Neural cell (in vitro differentiated cells): ENCODE data around the gene ACTR3C. TPM values are rescaled to one million over a fixed set of nuclear protein-coding genes. Genes with fewer than 3 reads are reported as not detected.

Experiments used
- H2AFZ ChIP-seq: fragments of 200-600, 300-800 bp; sonication (generic), shearing (Covaris generic); 2 replicates; pipeline ENCODE4 v1.6.0; 2014; ENCODE audit warnings: low read depth, mild to moderate bottlenecking, antibody characterized with exemption, low read length, moderate library complexity
- H3F3A ChIP-seq: fragments of 200-600 bp; shearing (Covaris generic); 2 replicates; pipeline ENCODE4 v1.6.1; 2016; ENCODE audit warnings: mild to moderate bottlenecking, moderate library complexity, mixed read lengths, antibody characterized with exemption, low read length; ENCODE audit not compliant: insufficient read depth, poor library complexity, severe bottlenecking
- H3K27ac ChIP-seq: fragments of 200-600, 300-800 bp; sonication (generic), shearing (Covaris generic); 2 replicates; pipeline ENCODE4 v1.5.1; 2014; ENCODE audit warnings: mild to moderate bottlenecking, low read length, moderate library complexity
- H3K27me3 ChIP-seq: fragments of 300-800, 200-600 bp; sonication (generic), shearing (Covaris generic); 2 replicates; pipeline ENCODE4 v1.6.0; 2014; ENCODE audit warnings: mild to moderate bottlenecking, low read depth, low read length, moderate library complexity; ENCODE audit not compliant: insufficient read depth
- H3K36me3 ChIP-seq: fragments of 300-800, 200-600 bp; sonication (generic), shearing (Covaris generic); 2 replicates; pipeline ENCODE4 v1.5.1; 2014; ENCODE audit warnings: mild to moderate bottlenecking, antibody characterized with exemption, low read length, moderate library complexity; ENCODE audit not compliant: insufficient read depth
- H3K4me2 ChIP-seq: fragments of 300-800, 200-600 bp; sonication (generic), shearing (Covaris generic); 2 replicates; pipeline ENCODE4 v1.6.0; 2014; ENCODE audit warnings: mild to moderate bottlenecking, low read length
- H3K4me3 ChIP-seq: fragments of 300-800, 200-600 bp; sonication (generic), shearing (Covaris generic); 2 replicates; pipeline ENCODE4 v1.5.1; 2014; ENCODE audit warnings: mild to moderate bottlenecking, low read length, moderate library complexity
- H3K79me2 ChIP-seq: fragments of 200-600 bp; shearing (Covaris generic); replicated peaks from 2 replicates; pipeline ENCODE4 v1.6.0; 2014; ENCODE audit warnings: mild to moderate bottlenecking, low read length, moderate library complexity; ENCODE audit not compliant: insufficient read depth
- H3K9ac ChIP-seq: fragments of 300-800, 200-600 bp; sonication (generic), shearing (Covaris generic); 2 replicates; pipeline ENCODE4 v1.6.1; 2016; ENCODE audit warnings: mild to moderate bottlenecking, low read length, mixed read lengths
- H3K9me2 ChIP-seq: fragments of 200-600 bp; shearing (Covaris generic); 2 replicates; pipeline ENCODE4 v1.6.1; 2016; ENCODE audit warnings: mild to moderate bottlenecking, low read length, mixed read lengths; ENCODE audit not compliant: insufficient read depth
- H3K9me3 ChIP-seq: fragments of 200-600, 300-800 bp; sonication (generic), shearing (Covaris generic); 2 replicates; pipeline ENCODE4 v1.6.1; 2016; ENCODE audit warnings: mild to moderate bottlenecking, mixed run types, low read length, moderate library complexity, mixed read lengths
- H4K20me1 ChIP-seq: fragments of 200-600 bp; shearing (Covaris generic); 2 replicates; pipeline ENCODE4 v1.6.1; 2016; ENCODE audit warnings: mild to moderate bottlenecking, mixed run types; ENCODE audit not compliant: insufficient read depth
- CTCF ChIP-seq: fragments of 450-650 bp; IDR thresholded peaks from 2 replicates; pipeline ENCODE4 v1.5.1; 2014; ENCODE audit warnings: antibody characterized with exemption, mild to moderate bottlenecking, moderate library complexity; ENCODE audit not compliant: poor library complexity, severe bottlenecking
- EP300 ChIP-seq: fragments of 450-650 bp; conservative IDR thresholded peaks from 2 replicates; pipeline ENCODE4 v1.6.1; 2014; ENCODE audit warnings: antibody characterized with exemption, mild to moderate bottlenecking, moderate library complexity; ENCODE audit not compliant: poor library complexity, severe bottlenecking
- EZH2 ChIP-seq: fragments of 200-600, 300-800 bp; shearing (Covaris generic), sonication (generic); IDR thresholded peaks from 2 replicates; pipeline ENCODE4 v1.6.1; 2014; ENCODE audit warnings: antibody characterized with exemption, low read length, borderline replicate concordance, mild to moderate bottlenecking; ENCODE audit not compliant: insufficient read depth, poor library complexity, severe bottlenecking
- MXI1 ChIP-seq: fragments of 450-650 bp; conservative IDR thresholded peaks from 2 replicates; pipeline ENCODE4 v1.6.1; 2014; ENCODE audit warnings: antibody characterized with exemption, mild to moderate bottlenecking; ENCODE audit not compliant: poor library complexity, severe bottlenecking
- POLR2AphosphoS5 ChIP-seq: IDR thresholded peaks from 2 replicates; pipeline ENCODE4 v1.6.1; 2012
- RAD21 ChIP-seq: fragments of 450-650 bp; conservative IDR thresholded peaks from 2 replicates; pipeline ENCODE4 v1.6.1; 2014; ENCODE audit warnings: antibody characterized with exemption, mild to moderate bottlenecking, moderate library complexity
- REST ChIP-seq: IDR thresholded peaks from 2 replicates; pipeline ENCODE4 v1.6.1; 2012; ENCODE audit warnings: borderline replicate concordance
- SMC3 ChIP-seq: fragments of 450-650 bp; conservative IDR thresholded peaks from 2 replicates; pipeline ENCODE4 v1.6.1; 2014; ENCODE audit warnings: antibody characterized with exemption, mild to moderate bottlenecking, moderate library complexity; ENCODE audit not compliant: poor library complexity
- TAF1 ChIP-seq: IDR thresholded peaks from 2 replicates; pipeline ENCODE4 v1.6.1; 2012; ENCODE audit warnings: low read depth
- polyA plus RNA-seq: library from polyadenylated mRNA; depleted of rRNA; stranded (reverse); fragments of >200 nt; gene quantifications from 2 replicates; pipeline ENCODE4 v1.2.3, GENCODE V29; 2014

ACTR3C gene
- polyA plus RNA-seq, 1 donor from 2014 or later, result not detected

- H3K27me3 ChIP-seq, result peaks cover 39% of the 10 kb centered on the region
- TF ChIP-seq POLR2AphosphoS5 (no peak), EP300 (no peak), TAF1 (no peak), REST (no peak), EZH2 (no peak), CTCF (no peak), MXI1 (no peak), SMC3 (no peak), RAD21 (no peak)
- no peaks in the 10 kb centered on the region for H3K36me3 ChIP-seq
These were observed 15.0 kb upstream of the ACTR3C start for GRCh38 chr7:150338166-150338829.

GRCh38 chr7:150337659-150338081 lies 14.3 kb upstream of the ACTR3C start:
- H3F3A ChIP-seq, result no peaks in the 10 kb centered on the region
- H3K36me3 ChIP-seq, result no peaks in the 10 kb centered on the region
- H3K79me2 ChIP-seq, result no peaks in the 10 kb centered on the region
- no peak overlapping the region for H3K4me3 ChIP-seq
- H3K4me2 ChIP-seq, result no peak overlapping the region
- no peaks in the 10 kb centered on the region for H3K9me2 ChIP-seq
- no peak overlapping the region for H3K9ac ChIP-seq
- peaks cover 37% of the 10 kb centered on the region for H3K27me3 ChIP-seq
- H2AFZ ChIP-seq, result no peak overlapping the region
- no peak overlapping the region for H3K27ac ChIP-seq
- no peaks in the 10 kb centered on the region for H3K9me3 ChIP-seq
- TF ChIP-seq MXI1, result no peak
- TF ChIP-seq RAD21, result no peak
- TF ChIP-seq REST, result no peak
- TF ChIP-seq POLR2AphosphoS5, result no peak
- TF ChIP-seq EP300, result no peak
- TF ChIP-seq CTCF, result no peak
- no peak for TF ChIP-seq TAF1
- no peaks in the 10 kb centered on the region for H4K20me1 ChIP-seq

More at GRCh38 chr7:150338166-150338829, 15.0 kb upstream of the ACTR3C start:
- no peak overlapping the region for H3K9ac ChIP-seq
- no peak overlapping the region for H3K4me3 ChIP-seq
- H3K4me2 ChIP-seq, result no peak overlapping the region
- no peaks in the 10 kb centered on the region for H3K79me2 ChIP-seq
- no peaks in the 10 kb centered on the region for H3F3A ChIP-seq
- no peaks in the 10 kb centered on the region for H3K9me2 ChIP-seq
- H3K9me3 ChIP-seq, result no peaks in the 10 kb centered on the region
- H4K20me1 ChIP-seq, result no peaks in the 10 kb centered on the region
- H3K27ac ChIP-seq, result no peak overlapping the region
- no peak overlapping the region for H2AFZ ChIP-seq
